GM12878 (cell line): ENCODE results near the gene OR9Q1.

Experiments
- CTCF ChIP-seq, 3 experiments: IDR thresholded peaks in 2 of 3; conservative IDR thresholded peaks in 1 of 3; 2 replicates each; pipeline ENCODE4 v1.5.1; 2011; ENCODE audit warnings: low read depth in 3 of 3, low read length in 3 of 3, mild to moderate bottlenecking in 3 of 3, control low read depth in 2 of 3, moderate library complexity in 2 of 3, inconsistent platforms in 1 of 3, mixed read lengths in 1 of 3; ENCODE audit not compliant: control insufficient read depth in 2 of 3, insufficient read depth in 1 of 3; ENCODE audit errors: extremely low read depth in 1 of 3
- POLR2A ChIP-seq: IDR thresholded peaks from 2 replicates; pipeline ENCODE4 v1.6.1; 2011; ENCODE audit warnings: low read depth, mild to moderate bottlenecking, low read length

- no peak for TF ChIP-seq POLR2A
- TF ChIP-seq CTCF (IDR thresholded peaks at IDR 0.05 in 2 of 3, conservative IDR thresholded peaks at IDR 0.05 in 1 of 3; ENCODE audit: control insufficient read depth in 2 of 3, extremely low read depth in 1 of 3, insufficient read depth in 1 of 3, low read depth in 3 of 3, low read length in 3 of 3) = no peak
Measured at GRCh38 chr11:57977709-57978108, 46.0 kb upstream of the OR9Q1 start.
